Cerebellar nuclear complex (tissue), 1 donor: ENCODE data around the gene PNPT1.

Source experiments
- DNase-seq, 2 experiments: peaks; one replicate each; lab custom pipeline; 2025; lab: John Stamatoyannopoulos, UW

Gene PNPT1

GRCh38 chr2:55668956-55669355 lies 24.7 kb downstream of the PNPT1 start:
- DNase-seq, result no peak

- no peak for DNase-seq
Measured at GRCh38 chr2:55653255-55653654, 40.4 kb downstream of the PNPT1 start.

- DNase-seq, result no peak
Measured at GRCh38 chr2:55649211-55649610, 44.4 kb downstream of the PNPT1 start.

- no peak for DNase-seq
Measured at GRCh38 chr2:55636831-55637230, 56.8 kb downstream of the PNPT1 start.

GRCh38 chr2:55628931-55629330 lies 64.7 kb downstream of the PNPT1 start:
- no peak for DNase-seq

GRCh38 chr2:55627915-55628314 lies 65.7 kb downstream of the PNPT1 start:
- no peak for DNase-seq

GRCh38 chr2:55621802-55622201 lies 71.8 kb downstream of the PNPT1 start:
- DNase-seq, result no peak

GRCh38 chr2:55620123-55620779 lies 73.4 kb downstream of the PNPT1 start:
- no peak for DNase-seq

GRCh38 chr2:55618275-55619055 lies 75.2 kb downstream of the PNPT1 start:
- DNase-seq, result peak; percentile 14 to 48

- no peak for DNase-seq
Measured at GRCh38 chr2:55618025-55618274, 75.7 kb downstream of the PNPT1 start.

- DNase-seq, result peak; percentile 94 to 98
Measured at GRCh38 chr2:55617175-55618024, 76.2 kb downstream of the PNPT1 start, which contains the start of gene PPP4R3B. PPP4R3B (minus strand) TSS chr2:55617622; CDS start chr2:55617285, 337 bp downstream.

- no peak for DNase-seq
Measured at GRCh38 chr2:55616551-55617174, 77.0 kb downstream of the PNPT1 start.

- no peak for DNase-seq
Measured at GRCh38 chr2:55611997-55612396, 81.6 kb downstream of the PNPT1 start.

- no peak for DNase-seq
Measured at GRCh38 chr2:55610954-55611743, 82.5 kb downstream of the PNPT1 start.

GRCh38 chr2:55609938-55610578 lies 83.6 kb downstream of the PNPT1 start:
- DNase-seq, result no peak

- DNase-seq, result no peak
Measured at GRCh38 chr2:55609193-55609794, 84.3 kb downstream of the PNPT1 start.

- no peak for DNase-seq
Measured at GRCh38 chr2:55607717-55608116, 85.9 kb downstream of the PNPT1 start.

- DNase-seq, result no peak
Measured at GRCh38 chr2:55604027-55604565, 89.5 kb downstream of the PNPT1 start.

GRCh38 chr2:55601849-55602248 lies 91.8 kb downstream of the PNPT1 start:
- no peak for DNase-seq

GRCh38 chr2:55598056-55598795 lies 95.4 kb downstream of the PNPT1 start:
- DNase-seq, result no peak
